AG09309 (cell line): ENCODE measurements around the gene ST8SIA2.

Experiments used
- DNase-seq: peaks from one replicate; pipeline ENCODE4 v3.0.0-alpha.2; 2010; ENCODE audit warnings: low read depth
- H3K4me3 ChIP-seq: 2 replicates; pipeline ENCODE4 v1.5.1; 2011; ENCODE audit warnings: mild to moderate bottlenecking, low read depth, low read length, moderate library complexity; ENCODE audit not compliant: control insufficient read depth
- TF ChIP-seq, protein P1 (sequence below): IDR thresholded peaks from 2 replicates; pipeline ENCODE4 v1.5.1; 2011; ENCODE audit warnings: mild to moderate bottlenecking, low read depth, low read length, inconsistent platforms; ENCODE audit not compliant: insufficient read depth, control insufficient read depth; ENCODE audit errors: missing control alignments

Gene ST8SIA2

DNA sequence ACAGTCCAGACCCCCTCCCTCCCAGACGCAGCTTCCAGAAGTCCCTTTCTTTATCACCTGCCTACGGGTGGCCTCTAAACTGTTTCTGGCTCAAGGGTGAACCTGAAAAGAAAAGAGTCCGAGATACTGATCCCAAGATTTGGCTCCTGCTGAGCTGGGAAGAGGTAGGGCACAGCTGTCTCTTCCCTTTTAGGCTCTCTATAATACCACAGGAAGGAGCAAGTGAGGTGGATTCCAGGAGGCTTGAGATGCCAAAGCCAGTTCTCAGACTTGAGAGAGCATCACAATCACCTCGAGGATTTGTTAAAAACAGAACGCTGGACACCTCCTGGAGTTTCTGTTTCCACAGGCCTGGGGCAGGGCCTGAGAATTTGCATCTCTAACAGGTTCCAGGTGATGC lies 12.3 kb downstream of the ST8SIA2 start:
- H3K4me3 ChIP-seq: no peak overlapping the region
- no peak for DNase-seq
- TF ChIP-seq, protein P1, sequence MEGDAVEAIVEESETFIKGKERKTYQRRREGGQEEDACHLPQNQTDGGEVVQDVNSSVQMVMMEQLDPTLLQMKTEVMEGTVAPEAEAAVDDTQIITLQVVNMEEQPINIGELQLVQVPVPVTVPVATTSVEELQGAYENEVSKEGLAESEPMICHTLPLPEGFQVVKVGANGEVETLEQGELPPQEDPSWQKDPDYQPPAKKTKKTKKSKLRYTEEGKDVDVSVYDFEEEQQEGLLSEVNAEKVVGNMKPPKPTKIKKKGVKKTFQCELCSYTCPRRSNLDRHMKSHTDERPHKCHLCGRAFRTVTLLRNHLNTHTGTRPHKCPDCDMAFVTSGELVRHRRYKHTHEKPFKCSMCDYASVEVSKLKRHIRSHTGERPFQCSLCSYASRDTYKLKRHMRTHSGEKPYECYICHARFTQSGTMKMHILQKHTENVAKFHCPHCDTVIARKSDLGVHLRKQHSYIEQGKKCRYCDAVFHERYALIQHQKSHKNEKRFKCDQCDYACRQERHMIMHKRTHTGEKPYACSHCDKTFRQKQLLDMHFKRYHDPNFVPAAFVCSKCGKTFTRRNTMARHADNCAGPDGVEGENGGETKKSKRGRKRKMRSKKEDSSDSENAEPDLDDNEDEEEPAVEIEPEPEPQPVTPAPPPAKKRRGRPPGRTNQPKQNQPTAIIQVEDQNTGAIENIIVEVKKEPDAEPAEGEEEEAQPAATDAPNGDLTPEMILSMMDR: no peak

- no peak for DNase-seq
- no peak overlapping the region for H3K4me3 ChIP-seq
- TF ChIP-seq, protein P1: no peak
Measured at GRCh38 chr15:92407321-92407720, 13.6 kb downstream of the ST8SIA2 start.

- DNase-seq: no peak
- TF ChIP-seq, protein P1: no peak
- H3K4me3 ChIP-seq: no peak overlapping the region
Measured at GRCh38 chr15:92407916-92408315, 14.2 kb downstream of the ST8SIA2 start.

GRCh38 chr15:92409006-92409405 lies 15.3 kb downstream of the ST8SIA2 start:
- DNase-seq: no peak
- H3K4me3 ChIP-seq: no peak overlapping the region
- TF ChIP-seq, protein P1: no peak

GRCh38 chr15:92409521-92409920 lies 15.8 kb downstream of the ST8SIA2 start:
- no peak for DNase-seq
- TF ChIP-seq, protein P1: no peak
- H3K4me3 ChIP-seq: no peak overlapping the region

GRCh38 chr15:92410537-92410936 lies 16.9 kb downstream of the ST8SIA2 start:
- TF ChIP-seq, protein P1: no peak
- DNase-seq: no peak
- H3K4me3 ChIP-seq: no peak overlapping the region

GRCh38 chr15:92411256-92411655 lies 17.6 kb downstream of the ST8SIA2 start:
- no peak overlapping the region for H3K4me3 ChIP-seq
- no peak for DNase-seq
- TF ChIP-seq, protein P1: no peak
